ENCODE results near the gene CADPS2. TPM values are rescaled to one million over a fixed set of nuclear protein-coding genes. Genes with fewer than 3 reads are reported as not detected.

CADPS2 gene
- total RNA-seq, 2 experiments from 2014 or later, result not detected

DNA sequence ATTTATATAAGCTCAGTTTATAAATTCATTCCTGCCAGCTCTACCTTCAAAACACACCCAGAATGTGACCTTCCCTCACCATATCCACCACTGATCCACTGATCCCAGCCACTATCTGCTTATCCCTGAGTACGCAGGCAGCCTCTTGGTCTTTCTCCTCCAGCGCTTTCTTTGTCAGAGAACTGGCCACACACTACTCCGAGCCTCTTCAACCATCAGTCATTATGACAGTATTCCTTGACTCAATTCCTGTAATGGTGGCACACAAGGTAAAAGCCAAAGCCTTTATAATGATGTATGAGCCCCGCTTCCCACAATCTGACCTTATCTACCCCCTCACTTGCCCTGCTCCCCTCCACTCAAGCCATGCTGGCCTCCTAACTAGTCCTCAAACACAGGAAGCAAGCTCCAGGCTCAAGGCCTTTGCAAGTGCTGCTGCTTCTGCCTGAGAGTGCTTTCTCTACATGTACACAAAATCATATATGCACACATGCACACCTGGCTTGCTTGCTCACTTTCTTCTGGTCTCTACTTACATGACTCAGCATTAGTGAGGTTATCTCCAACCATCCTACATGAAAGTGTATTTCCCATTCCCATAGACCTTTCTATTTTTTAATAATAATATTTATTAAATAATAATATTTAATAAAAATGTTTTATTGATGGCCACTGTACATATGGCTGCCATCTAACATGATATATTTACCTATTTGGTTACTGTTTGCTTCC lies 431.3 kb downstream of the CADPS2 start:
- H3K27ac Mint-ChIP-seq, result no peak overlapping the region
- DNase-seq (no peak), ATAC-seq (no peak)
- H3K36me3 Mint-ChIP-seq (ENCODE audit: low read depth), result no peaks in the 10 kb centered on the region
- H3K4me1 Mint-ChIP-seq, result no peaks in the 10 kb centered on the region
- CTCF ChIA-PET, result no interaction called here
- no peak overlapping the region for H3K4me3 Mint-ChIP-seq
- intact Hi-C loops (cut with DNase I, micrococcal nuclease), result no loop called here
- no peaks in the 10 kb centered on the region for H3K27me3 Mint-ChIP-seq
- POLR2A ChIA-PET, result no interaction called here
- H3K9me3 Mint-ChIP-seq (ENCODE audit: low read depth), result no peaks in the 10 kb centered on the region

- Mint-ChIP-seq H3K27ac (no peak overlapping the region), H3K4me3 (no peak overlapping the region), H3K27me3 (no peaks in the 10 kb centered on the region), H3K4me1 (no peaks in the 10 kb centered on the region), H3K36me3 (ENCODE audit: low read depth) (no peaks in the 10 kb centered on the region), H3K9me3 (ENCODE audit: low read depth) (no peaks in the 10 kb centered on the region)
- CTCF ChIA-PET, result no interaction called here
- no peak for ATAC-seq
- intact Hi-C loops (cut with DNase I, micrococcal nuclease), result no loop called here
- POLR2A ChIA-PET, result no interaction called here
- no peak for DNase-seq
These were observed 432.8 kb downstream of the CADPS2 start for GRCh38 chr7:122453432-122453831.

- intact Hi-C loops (cut with DNase I, micrococcal nuclease), result no loop called here
These were observed 437.2 kb downstream of the CADPS2 start for GRCh38 chr7:122448893-122449589.

GRCh38 chr7:122442929-122443328 lies 443.3 kb downstream of the CADPS2 start:
- intact Hi-C loops (cut with DNase I, micrococcal nuclease), result no loop called here
- H3K27ac Mint-ChIP-seq, result no peak overlapping the region
- ChIA-PET POLR2A (no interaction called here), CTCF (no interaction called here)
- no peak overlapping the region for H3K4me3 Mint-ChIP-seq
- ATAC-seq (no peak), DNase-seq (no peak)
- H3K36me3 Mint-ChIP-seq (ENCODE audit: low read depth), result no peaks in the 10 kb centered on the region
- H3K27me3 Mint-ChIP-seq, result no peaks in the 10 kb centered on the region
- no peaks in the 10 kb centered on the region for H3K4me1 Mint-ChIP-seq
- H3K9me3 Mint-ChIP-seq (ENCODE audit: low read depth), result no peaks in the 10 kb centered on the region

More at GRCh38 chr7:122448893-122449589, 437.2 kb downstream of the CADPS2 start:
- Mint-ChIP-seq H3K4me1 (no peaks in the 10 kb centered on the region), H3K4me3 (no peak overlapping the region), H3K27ac (no peak overlapping the region), H3K9me3 (ENCODE audit: low read depth) (no peaks in the 10 kb centered on the region), H3K27me3 (no peaks in the 10 kb centered on the region), H3K36me3 (ENCODE audit: low read depth) (no peaks in the 10 kb centered on the region)
- DNase-seq (no peak), ATAC-seq (no peak)
- CTCF ChIA-PET, result no interaction called here
- POLR2A ChIA-PET, result no interaction called here

GRCh38 chr7:122438492-122438891 lies 447.8 kb downstream of the CADPS2 start:
- DNase-seq (no peak), ATAC-seq (no peak)
- CTCF ChIA-PET, result no interaction called here
- Mint-ChIP-seq H3K27ac (no peak overlapping the region), H3K9me3 (ENCODE audit: low read depth) (peaks cover 2% of the 10 kb centered on the region), H3K4me3 (no peak overlapping the region), H3K4me1 (no peaks in the 10 kb centered on the region), H3K27me3 (no peaks in the 10 kb centered on the region), H3K36me3 (ENCODE audit: low read depth) (no peaks in the 10 kb centered on the region)
- POLR2A ChIA-PET, result interaction anchor here (0.6 kb wide), 1 partner anchor 87 kb away, joined by 4 read pairs; no protein-coding TSS in a partner anchor
- intact Hi-C loops (cut with DNase I, micrococcal nuclease), result no loop called here

DNA sequence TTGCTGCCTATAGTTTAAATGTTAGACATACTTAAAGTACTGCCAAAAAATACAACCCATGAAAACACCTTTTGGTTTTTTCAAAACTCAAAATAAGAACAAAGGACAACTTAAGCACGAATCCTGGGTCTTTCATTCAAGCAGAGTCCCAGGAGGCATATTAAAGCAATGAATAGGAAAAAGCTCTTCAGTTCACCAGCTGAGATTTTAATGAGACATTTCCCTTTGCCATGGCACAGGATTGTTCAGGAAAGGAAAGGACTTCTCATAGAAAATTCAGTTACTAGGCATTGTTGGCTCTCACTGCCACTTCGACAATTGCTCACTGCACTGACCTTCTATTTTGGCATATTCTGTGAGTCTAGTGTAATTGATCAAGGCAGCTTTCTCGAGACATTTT lies 448.3 kb downstream of the CADPS2 start:
- H3K9me3 Mint-ChIP-seq (ENCODE audit: low read depth), result peaks cover 2% of the 10 kb centered on the region
- intact Hi-C loops (cut with DNase I, micrococcal nuclease), result no loop called here

GRCh38 chr7:122433765-122434164 lies 452.5 kb downstream of the CADPS2 start:
- H3K9me3 Mint-ChIP-seq (ENCODE audit: low read depth), result peaks cover 2% of the 10 kb centered on the region
- DNase-seq, result no peak
- H3K36me3 Mint-ChIP-seq (ENCODE audit: low read depth), result no peaks in the 10 kb centered on the region
- CTCF ChIA-PET, result no interaction called here
- H3K27ac Mint-ChIP-seq, result no peak overlapping the region
- ATAC-seq, result no peak
- no peak overlapping the region for H3K4me3 Mint-ChIP-seq
- no peaks in the 10 kb centered on the region for H3K4me1 Mint-ChIP-seq
- POLR2A ChIA-PET, result no interaction called here
- no peaks in the 10 kb centered on the region for H3K27me3 Mint-ChIP-seq
- intact Hi-C loops (cut with DNase I, micrococcal nuclease), result no loop called here

More for the DNA sequence above, 448.3 kb downstream of the CADPS2 start:
- Mint-ChIP-seq H3K4me3 (no peak overlapping the region), H3K27me3 (no peaks in the 10 kb centered on the region), H3K36me3 (ENCODE audit: low read depth) (no peaks in the 10 kb centered on the region), H3K4me1 (no peaks in the 10 kb centered on the region), H3K27ac (no peak overlapping the region)
- ChIA-PET POLR2A (no interaction called here), CTCF (no interaction called here)
- DNase-seq (no peak), ATAC-seq (no peak)

DNA sequence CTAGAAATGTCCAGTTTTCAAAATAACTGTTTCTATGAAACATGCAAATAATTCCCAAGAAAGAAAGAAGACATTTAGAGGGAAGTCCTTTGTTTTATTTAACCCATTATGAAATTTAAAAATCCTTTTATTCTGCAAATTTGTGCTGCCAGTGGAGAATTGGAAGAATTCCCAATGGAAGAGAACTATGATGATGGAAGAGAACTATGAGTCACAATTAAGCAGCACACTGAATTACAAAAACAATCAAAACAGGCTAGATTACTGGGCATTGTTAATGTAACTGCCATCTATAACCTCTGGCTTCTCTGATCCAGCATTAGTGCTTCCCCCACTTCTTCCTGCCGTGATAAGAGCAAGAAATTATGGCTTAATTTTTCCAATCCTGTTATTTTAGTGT lies 455.6 kb downstream of the CADPS2 start:
- H3K4me1 Mint-ChIP-seq, result no peaks in the 10 kb centered on the region
- intact Hi-C loops (cut with DNase I, micrococcal nuclease), result no loop called here
- CTCF ChIA-PET, result no interaction called here

DNA sequence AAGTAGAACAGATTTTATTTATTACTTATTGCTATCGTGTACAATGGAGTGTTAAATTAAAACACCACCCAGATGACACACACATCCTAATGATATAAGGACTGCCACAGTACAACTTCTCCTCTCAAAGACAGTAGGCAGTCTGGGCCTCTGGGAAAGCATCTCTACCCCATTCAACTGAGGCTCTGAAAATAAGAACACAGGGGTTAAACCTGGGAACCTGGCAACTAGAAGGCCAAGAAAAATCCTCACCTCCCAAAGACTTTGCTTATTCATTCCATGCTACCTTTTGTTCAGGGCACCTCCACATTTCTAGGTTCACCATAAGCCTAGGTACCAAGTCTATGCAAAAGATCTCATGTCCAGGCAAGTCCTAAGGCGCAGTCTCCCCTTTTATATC lies 456.3 kb downstream of the CADPS2 start:
- Mint-ChIP-seq H3K36me3 (ENCODE audit: low read depth) (no peaks in the 10 kb centered on the region), H3K4me3 (no peak overlapping the region), H3K27me3 (no peaks in the 10 kb centered on the region), H3K4me1 (no peaks in the 10 kb centered on the region), H3K27ac (no peak overlapping the region), H3K9me3 (ENCODE audit: low read depth) (peaks cover 2% of the 10 kb centered on the region)
- ATAC-seq (no peak), DNase-seq (no peak)
- ChIA-PET CTCF (interaction anchor here (0.7 kb wide), 1 partner anchor 118 kb away, joined by 3 read pairs; no protein-coding TSS in a partner anchor), POLR2A (no interaction called here)
- intact Hi-C loops (cut with DNase I, micrococcal nuclease), result no loop called here

More for the DNA sequence above, 455.6 kb downstream of the CADPS2 start:
- POLR2A ChIA-PET, result no interaction called here
- ATAC-seq, result no peak
- no peak overlapping the region for H3K27ac Mint-ChIP-seq
- no peaks in the 10 kb centered on the region for H3K27me3 Mint-ChIP-seq
- peaks cover 2% of the 10 kb centered on the region for H3K9me3 Mint-ChIP-seq (ENCODE audit: low read depth)
- H3K4me3 Mint-ChIP-seq, result no peak overlapping the region
- DNase-seq, result no peak
- H3K36me3 Mint-ChIP-seq (ENCODE audit: low read depth), result no peaks in the 10 kb centered on the region

DNA sequence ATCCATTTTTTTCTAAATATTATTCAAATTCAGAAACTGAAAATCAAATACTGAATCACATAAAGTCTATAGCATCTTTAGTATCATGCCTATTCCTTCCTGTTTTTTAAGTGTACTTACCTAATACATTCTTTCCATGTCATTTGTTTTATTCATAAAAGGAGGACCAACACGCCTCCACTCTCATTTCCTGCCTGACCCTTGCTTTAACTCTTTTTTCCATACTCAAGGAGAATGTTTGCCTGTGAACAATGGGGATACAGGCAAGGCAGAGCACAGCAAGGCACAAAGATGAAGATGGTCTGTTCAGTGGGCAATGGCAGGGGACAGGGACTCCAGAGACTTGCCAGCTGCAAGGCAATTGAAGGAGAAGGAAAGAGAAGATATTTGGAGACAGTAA lies 460.5 kb downstream of the CADPS2 start:
- Mint-ChIP-seq H3K27ac (no peak overlapping the region), H3K4me3 (no peak overlapping the region), H3K4me1 (no peaks in the 10 kb centered on the region), H3K36me3 (ENCODE audit: low read depth) (no peaks in the 10 kb centered on the region), H3K9me3 (ENCODE audit: low read depth) (peaks cover 2% of the 10 kb centered on the region), H3K27me3 (no peaks in the 10 kb centered on the region)
- intact Hi-C loops (cut with DNase I, micrococcal nuclease), result no loop called here
- DNase-seq (no peak), ATAC-seq (no peak)
- CTCF ChIA-PET, result no interaction called here
- POLR2A ChIA-PET, result no interaction called here

- no peak overlapping the region for H3K27ac Mint-ChIP-seq
- DNase-seq, result no peak
- ChIA-PET CTCF (no interaction called here), POLR2A (no interaction called here)
- ATAC-seq, result no peak
- H3K4me3 Mint-ChIP-seq, result no peak overlapping the region
- H3K9me3 Mint-ChIP-seq (ENCODE audit: low read depth), result peaks cover 2% of the 10 kb centered on the region
- no peaks in the 10 kb centered on the region for H3K36me3 Mint-ChIP-seq (ENCODE audit: low read depth)
- H3K4me1 Mint-ChIP-seq, result no peaks in the 10 kb centered on the region
- intact Hi-C loops (cut with DNase I, micrococcal nuclease), result no loop called here
- H3K27me3 Mint-ChIP-seq, result no peaks in the 10 kb centered on the region
These were observed 462.7 kb downstream of the CADPS2 start for GRCh38 chr7:122423591-122423990.

- ChIA-PET POLR2A (no interaction called here), CTCF (no interaction called here)
- Mint-ChIP-seq H3K4me3 (no peak overlapping the region), H3K27me3 (no peaks in the 10 kb centered on the region), H3K27ac (no peak overlapping the region), H3K36me3 (ENCODE audit: low read depth) (no peaks in the 10 kb centered on the region), H3K9me3 (ENCODE audit: low read depth) (no peaks in the 10 kb centered on the region), H3K4me1 (no peaks in the 10 kb centered on the region)
- DNase-seq (no peak), ATAC-seq (no peak)
- intact Hi-C loops (cut with DNase I, micrococcal nuclease), result no loop called here
These were observed 469.9 kb downstream of the CADPS2 start for GRCh38 chr7:122416336-122416735.

Measured in activated CD4-positive, alpha-beta T cell treated with anti-CD3 and anti-CD28 coated beads for 36 hours (primary cell).